Neural cell (in vitro differentiated cells): Measurements from ENCODE around the gene ISLR2. TPM values are rescaled to one million over a fixed set of nuclear protein-coding genes. Genes with fewer than 3 reads are reported as not detected.

Experiments used
- polyA plus RNA-seq: library from polyadenylated mRNA; depleted of rRNA; stranded (reverse); fragments of >200 nt; gene quantifications from 2 replicates; pipeline ENCODE4 v1.2.3, GENCODE V29; 2014
- small RNA-seq, 3 experiments: library from RNA; depleted of rRNA; stranded (forward); fragments of <200 nt; gene quantifications; one replicate each; pipeline ENCODE3, GENCODE V24; 2012

Gene ISLR2
- polyA plus RNA-seq, 1 donor from 2014 or later, result 301 TPM

Small RNAs within 50 kb of the gene (small RNA-seq; reads per million reads assigned to genes)
- 0 reads per million in 3 experiments for gene RF00017

Other genes starting within 250 kb of the ISLR2 start
- gene LOXL1, start 204.1 kb upstream of the ISLR2 start, polyA plus RNA-seq, result 1.9 and 2.1 TPM in 2 replicates
- 49.5 and 59.4 TPM in 2 replicates for gene STOML1, start 138.3 kb upstream of the ISLR2 start, polyA plus RNA-seq
- gene PML, start 135.9 kb upstream of the ISLR2 start, polyA plus RNA-seq, result 4.7 and 10.9 TPM in 2 replicates
- 0.50 TPM in 2 replicates for gene GOLGA6A, start 48.0 kb upstream of the ISLR2 start, polyA plus RNA-seq
- gene ISLR, start 43.1 kb downstream of the ISLR2 start, polyA plus RNA-seq, result not detected in 2 replicates
- 4.4 and 11.9 TPM in 2 replicates for gene STRA6, start 72.2 kb downstream of the ISLR2 start, polyA plus RNA-seq
- gene CCDC33, start 105.7 kb downstream of the ISLR2 start, polyA plus RNA-seq, result 1.4 TPM in 2 replicates
- not detected in 2 replicates for gene CYP11A1, start 237.1 kb downstream of the ISLR2 start, polyA plus RNA-seq